Stimulated activated CD4-positive, alpha-beta T cell treated with anti-CD3 and anti-CD28 coated beads, Interleukin-1b, Interleukin-23, amount 100 ng/mL, for 48 hours (primary cell): ENCODE data around the gene SLC25A43.
"Not testable (repeated sequence)": the region's sequence is repeated elsewhere in the genome, so short reads cannot be mapped to it uniquely, and the experiment has no call there.

Source experiments
- DNase-seq: peaks from one replicate; pipeline ENCODE4 v3.0.0-alpha.2; 2020

SLC25A43 gene

DNA sequence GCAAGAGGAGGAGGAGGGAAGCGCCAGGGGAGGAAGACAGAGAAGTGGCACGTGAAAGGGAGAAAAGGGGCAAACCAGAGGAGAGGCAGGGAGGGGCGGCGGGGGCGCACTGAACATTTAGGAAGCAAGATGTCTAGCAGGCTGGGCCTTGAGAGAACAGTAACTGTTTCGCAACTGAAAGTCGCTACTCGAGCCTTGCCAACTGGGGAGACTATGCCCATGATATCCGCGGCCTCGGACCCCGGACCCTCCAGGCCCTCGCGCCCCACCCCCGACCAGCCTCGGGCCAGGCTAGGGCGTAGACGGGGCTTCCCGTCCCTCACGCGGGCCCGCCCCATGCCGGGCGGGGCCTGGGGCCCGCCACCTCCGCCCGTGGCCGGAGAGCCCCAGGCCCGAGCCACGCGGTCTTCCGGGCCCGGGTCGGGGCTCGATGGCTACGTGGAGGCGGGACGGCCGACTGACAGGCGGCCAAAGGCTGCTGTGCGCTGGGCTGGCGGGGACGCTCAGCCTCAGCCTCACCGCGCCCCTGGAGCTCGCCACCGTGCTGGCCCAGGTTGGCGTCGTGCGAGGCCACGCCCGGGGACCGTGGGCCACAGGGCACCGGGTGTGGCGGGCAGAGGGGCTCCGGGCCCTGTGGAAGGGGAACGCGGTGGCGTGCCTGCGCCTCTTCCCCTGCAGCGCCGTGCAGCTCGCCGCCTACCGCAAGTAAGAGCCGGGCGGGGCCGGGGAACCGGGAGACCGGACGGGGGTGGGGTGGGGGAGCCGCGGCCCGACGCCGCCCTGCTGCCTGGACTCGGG, at the start of gene SLC25A43:
Gene SLC25A43 (plus strand): TSS at position 363 of the 798 bp plus-strand sequence. CDS start 68 bp downstream, at position 431.
- peak; percentile 3 for DNase-seq

- no peak for DNase-seq
Observed at GRCh38 chrX:119359618-119360382, 39.3 kb upstream of the SLC25A43 start.

- DNase-seq = not testable (repeated sequence)
Observed at GRCh38 chrX:119361451-119361850, 37.7 kb upstream of the SLC25A43 start.

GRCh38 chrX:119362074-119362473, 37.1 kb upstream of the SLC25A43 start:
- not testable (repeated sequence) for DNase-seq

GRCh38 chrX:119363391-119363790, 35.7 kb upstream of the SLC25A43 start:
- no peak for DNase-seq

GRCh38 chrX:119371861-119372260, 27.3 kb upstream of the SLC25A43 start:
- not testable (repeated sequence) for DNase-seq

- no peak for DNase-seq
Observed at GRCh38 chrX:119374736-119375135, 24.4 kb upstream of the SLC25A43 start.

DNA sequence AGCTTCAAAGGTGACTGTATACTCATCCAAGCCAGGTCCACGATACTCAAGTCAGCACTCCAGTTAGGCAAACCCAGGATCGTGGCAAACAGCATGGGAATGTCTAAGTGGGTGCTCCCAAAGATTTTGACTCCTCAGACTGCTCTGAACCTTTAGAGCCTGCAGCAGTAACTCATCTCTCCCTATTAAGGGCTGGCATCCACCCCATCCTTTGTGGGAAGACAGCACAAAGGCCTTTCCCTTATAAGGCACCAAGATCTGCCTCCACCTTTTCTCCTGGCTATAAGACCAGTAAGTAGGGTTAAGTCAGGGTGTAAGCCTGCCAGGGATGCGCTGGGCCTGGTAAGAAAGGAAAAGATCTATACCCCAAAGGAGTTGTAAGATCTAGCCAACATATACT, 23.6 kb upstream of the SLC25A43 start:
- DNase-seq = no peak

- DNase-seq = no peak
Observed at GRCh38 chrX:119376312-119376711, 22.8 kb upstream of the SLC25A43 start.

- no peak for DNase-seq
Observed at GRCh38 chrX:119381349-119381944, 17.7 kb upstream of the SLC25A43 start.

DNA sequence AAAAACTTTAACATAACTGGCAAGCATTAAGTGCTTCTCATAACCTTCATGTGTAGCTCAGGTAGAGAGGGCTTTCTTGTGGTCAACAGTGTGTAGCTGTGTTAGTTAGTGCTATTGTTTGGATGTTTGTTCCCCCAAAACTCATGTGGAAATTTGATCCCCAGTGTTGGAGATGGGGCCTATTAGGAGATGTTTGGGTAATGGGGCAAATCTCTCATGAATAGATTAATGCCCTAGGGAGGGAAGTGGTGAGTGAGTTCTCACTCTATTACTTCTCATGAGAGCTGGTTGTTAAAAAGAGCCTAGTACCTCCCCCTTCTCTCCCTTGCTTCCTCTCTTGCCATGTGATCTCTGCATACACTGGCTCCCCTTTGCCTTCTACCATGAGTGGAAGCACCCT, 16.5 kb upstream of the SLC25A43 start:
- no peak for DNase-seq

DNA sequence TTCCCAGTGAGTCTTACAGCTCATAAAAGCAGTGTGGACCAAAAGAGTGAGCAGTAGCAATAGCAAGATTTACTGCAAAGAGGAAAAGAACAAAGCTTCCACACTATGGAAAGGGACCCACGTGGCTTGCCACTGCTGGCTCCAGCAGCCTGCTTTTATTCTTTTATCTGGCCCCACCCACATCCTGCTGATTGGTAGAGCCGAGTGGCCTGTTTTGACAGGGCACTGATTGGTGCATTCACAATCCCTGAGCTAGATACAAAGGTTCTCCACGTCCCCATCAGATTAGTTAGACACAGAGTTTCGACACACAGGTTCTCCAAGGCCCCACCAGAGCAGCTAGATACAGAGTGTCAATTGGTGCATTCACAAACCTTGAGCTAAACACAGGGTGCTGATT, 12.5 kb upstream of the SLC25A43 start:
- not testable (repeated sequence) for DNase-seq

- DNase-seq = not testable (repeated sequence)
Observed at GRCh38 chrX:119387426-119387825, 11.7 kb upstream of the SLC25A43 start.

GRCh38 chrX:119389214-119389613, 9.9 kb upstream of the SLC25A43 start:
- no peak for DNase-seq

GRCh38 chrX:119389871-119390501, 9.2 kb upstream of the SLC25A43 start:
- no peak for DNase-seq

DNA sequence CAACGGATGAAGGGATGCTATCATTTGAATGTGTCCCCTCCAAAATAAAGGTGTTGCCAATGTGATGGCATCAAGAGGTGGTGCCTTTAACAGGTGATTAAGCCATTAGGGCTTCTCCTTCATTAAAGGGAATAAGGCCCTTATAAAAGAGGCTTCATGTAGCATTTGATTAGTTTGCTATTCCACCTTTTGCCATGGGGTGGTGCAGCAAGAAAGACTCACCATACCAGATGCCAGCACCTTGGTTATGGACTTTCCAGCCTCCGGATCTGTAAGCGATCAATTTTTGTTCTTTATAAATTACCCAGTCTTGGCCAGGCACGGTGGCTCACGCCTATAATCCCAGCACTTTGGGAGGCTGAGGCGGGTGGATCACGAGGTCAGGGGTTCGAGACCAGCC, 7.9 kb upstream of the SLC25A43 start:
- no peak for DNase-seq

- no peak for DNase-seq
Observed at GRCh38 chrX:119393144-119393543, 6.0 kb upstream of the SLC25A43 start.

GRCh38 chrX:119398587-119398973, 556 bp upstream of the SLC25A43 start:
- no peak for DNase-seq

DNA sequence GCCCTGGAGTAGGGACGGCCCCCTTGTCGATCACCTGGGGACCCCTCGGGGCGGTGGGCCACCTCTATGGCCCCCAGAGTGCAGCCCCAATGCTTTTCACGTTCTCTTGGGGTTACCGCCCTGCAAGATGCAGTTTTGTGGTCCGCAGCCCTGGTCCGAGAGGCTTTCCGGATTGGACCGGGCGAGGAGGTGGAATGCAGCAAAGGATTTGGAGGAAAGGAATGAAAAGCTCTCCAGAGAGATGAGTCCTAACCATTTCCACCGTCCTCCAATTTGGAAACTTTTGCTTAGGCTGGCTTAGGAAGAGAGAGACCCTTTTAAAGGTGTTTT, 601 bp downstream of the SLC25A43 start:
- DNase-seq = no peak

DNA sequence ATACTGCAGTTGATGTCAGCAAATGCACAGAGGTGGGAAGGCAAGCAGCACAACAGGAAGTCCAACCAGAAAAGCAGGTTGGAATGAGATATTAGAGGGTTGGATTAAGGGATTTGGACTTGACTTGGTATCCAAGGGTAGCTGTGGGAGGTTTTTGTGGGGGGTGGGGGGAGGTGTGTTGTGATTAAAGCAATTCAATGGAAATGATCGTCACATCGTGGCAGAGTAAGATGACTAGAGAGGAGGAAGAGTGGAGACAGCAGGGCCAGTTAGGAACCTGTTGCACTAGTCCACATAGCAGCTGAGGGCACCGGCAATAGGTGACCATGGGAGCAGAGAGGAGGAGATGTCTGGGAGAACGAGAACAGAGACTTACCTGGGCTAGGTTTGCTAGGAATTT, 2.4 kb downstream of the SLC25A43 start:
- no peak for DNase-seq

- DNase-seq = no peak
Observed at GRCh38 chrX:119402588-119402987, 3.5 kb downstream of the SLC25A43 start.

DNA sequence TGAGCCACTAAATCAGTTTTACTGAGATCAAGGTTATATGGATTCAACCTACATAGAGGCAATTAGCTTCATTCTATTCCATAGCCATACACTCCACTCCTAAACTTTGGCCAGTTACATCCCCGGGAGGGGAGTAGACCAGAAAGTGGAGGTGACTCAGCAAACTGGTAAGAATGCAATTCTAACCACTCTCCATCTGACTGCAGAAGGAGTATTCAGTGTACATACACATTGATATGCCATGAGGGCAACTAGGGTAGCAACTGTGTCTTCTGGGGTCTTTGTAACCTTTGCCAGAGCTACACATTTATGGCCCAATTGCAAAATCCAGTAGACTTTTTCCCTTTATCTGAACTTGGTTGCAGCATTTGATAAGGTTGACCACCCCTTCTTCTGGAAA, 7.6 kb downstream of the SLC25A43 start:
- DNase-seq = no peak

DNA sequence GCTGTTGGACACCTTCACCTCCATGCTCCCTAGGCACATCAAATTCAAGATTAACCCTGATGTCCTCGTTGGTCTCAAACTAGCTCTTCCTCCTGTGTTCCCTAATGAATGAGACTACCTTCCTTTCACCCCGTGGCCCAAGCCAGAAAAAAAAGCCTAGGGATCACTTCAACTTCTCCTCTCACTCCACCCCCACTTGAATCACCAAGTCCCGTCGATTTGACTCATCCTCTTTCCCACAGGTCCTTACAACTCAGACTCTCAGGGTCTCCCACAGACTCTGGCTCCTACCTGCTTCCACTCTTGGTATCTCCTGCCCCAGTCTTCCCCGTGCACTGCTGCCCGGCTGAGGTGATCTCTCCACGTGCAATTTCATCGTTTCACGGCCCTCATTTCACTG, 8.5 kb downstream of the SLC25A43 start:
- DNase-seq = no peak
